SK-MEL-5 (cell line): ENCODE data around the gene ZCCHC13. TPM values are rescaled to one million over a fixed set of nuclear protein-coding genes. Genes with fewer than 3 reads are reported as not detected.

ENCODE experiments used
- small RNA-seq, 2 experiments: library from RNA; depleted of rRNA; stranded (forward); fragments of <200 nt; gene quantifications; one replicate each; pipeline ENCODE3, GENCODE V24; 2014
- total RNA-seq: library from RNA; depleted of rRNA; stranded (reverse); fragments of >200 nt; shearing (Covaris generic); gene quantifications from 2 replicates; pipeline ENCODE4 v1.2.3, GENCODE V29; 2014; rRNA removed

Gene ZCCHC13
- total RNA-seq, 1 experiment from 2014 or later = not detected

Small RNA genes within 50 kb of the gene (small RNA-seq; reads per million reads assigned to genes)
- gene AC004386.2 (0 reads per million in 2 experiments), gene MIR374A (0.06 to 10.9 reads per million in 2 experiments), gene MIR545 (0.05 to 0.06 reads per million in 2 experiments), gene RF02119 (0 reads per million in 2 experiments), gene RF02120 (0 reads per million in 2 experiments), gene RF02121 (0 reads per million in 2 experiments), gene RF02122 (0 reads per million in 2 experiments), gene RF02123 (0 reads per million in 2 experiments)

Other genes with a start within 250 kb of the ZCCHC13 start
- gene SLC16A2, start 117.3 kb downstream of the ZCCHC13 start, total RNA-seq = 0.13 and 0.53 TPM in 2 replicates